Measurements from ENCODE around the gene ABCF2. TPM values are rescaled to one million over a fixed set of nuclear protein-coding genes. Genes with fewer than 3 reads are reported as not detected.
A peak's percentile ranks its signal among the peaks of the same experiment; 100 is the strongest.

Gene ABCF2
- total and polyA plus RNA-seq, 2 donors (not counting 1 experiment from before 2014, with no cell fraction given) = 16.1 to 30.2 TPM

- POLR2A ChIA-PET = no interaction called here
- Histone ChIP-seq H3K9ac (ENCODE audit: low read length) (no peak overlapping the region), H3K27me3 (replicated peaks in 1 of 4; ENCODE audit: control extremely low read depth in 1 of 4, control insufficient read depth in 3 of 4, insufficient read depth in 4 of 4, low read length in 3 of 4) (no peaks in the 10 kb centered on the region), H2AFZ (ENCODE audit: insufficient read depth, low read depth, low read length, poor library complexity, severe bottlenecking) (no peak overlapping the region), H3K79me2 (ENCODE audit: control insufficient read depth, insufficient read depth, low read length) (peaks cover 33% of the 10 kb centered on the region), H3K4me1 (ENCODE audit: control insufficient read depth in 2 of 2, insufficient read depth in 2 of 2, low read length in 2 of 2) (peaks cover 16 to 24% of the 10 kb centered on the region in 2 donors), H3K4me3 (ENCODE audit: control extremely low read depth in 1 of 5, extremely low read depth in 1 of 5, insufficient read depth in 1 of 5, low read depth in 2 of 5, low read length in 4 of 5) (peak overlapping the region in 2 of 5 experiments; percentile 93 to 96), H3K27ac (ENCODE audit: low read length in 2 of 2) (peak overlapping the region in 1 of 2 donors; percentile 68), H3K4me2 (replicated peaks; ENCODE audit: low read depth, low read length, poor library complexity, severe bottlenecking) (peak overlapping the region; percentile 99), H3K9me3 (ENCODE audit: control extremely low read depth in 1 of 3, control insufficient read depth in 2 of 3, insufficient read depth in 1 of 3, low read length in 2 of 3) (no peaks in the 10 kb centered on the region), H3K36me3 (replicated peaks in 1 of 2; ENCODE audit: control extremely low read depth in 1 of 2, control insufficient read depth in 1 of 2, extremely low read depth in 1 of 2, insufficient read depth in 2 of 2, low read length in 1 of 2) (peaks cover 0 to 24% of the 10 kb centered on the region in 2 experiments), H4K20me1 (ENCODE audit: control insufficient read depth, insufficient read depth, low read length, poor library complexity, severe bottlenecking) (peaks cover 31% of the 10 kb centered on the region)
- peak overlapping the region; percentile 99 for H3K4me3 Mint-ChIP-seq
- H3K4me1 Mint-ChIP-seq = peaks cover 35% of the 10 kb centered on the region
- no peak for DNase-seq
- H3K27ac Mint-ChIP-seq = peak overlapping the region; percentile 56
- WGBS (ENCODE audit: insufficient coverage) = 94% methylated on average over 5 of the region's 9 CpGs
- intact Hi-C loops (cut with micrococcal nuclease) = loop anchor here (2.0 kb wide), 1 partner anchor 61 kb away; no protein-coding TSS in a partner anchor
- no peak for TF ChIP-seq EZH2 (IDR thresholded peaks at IDR 0.05; ENCODE audit: borderline replicate concordance, insufficient read depth, low read depth, low read length, poor library complexity, severe bottlenecking)
- no peak for TF ChIP-seq CTCF (IDR thresholded peaks at IDR 0.05)
- H3K9me3 Mint-ChIP-seq (ENCODE audit: insufficient read depth) = no peaks in the 10 kb centered on the region
- no peaks in the 10 kb centered on the region for H3K27me3 Mint-ChIP-seq
- no peak for ATAC-seq (ENCODE audit: low read depth)
- CTCF ChIA-PET = interaction anchor here (1.5 to 2.5 kb wide), 2 partner anchors 10 to 12 kb away, joined by 3 to 12 read pairs; no protein-coding TSS in a partner anchor
These were observed 6.8 kb upstream of the ABCF2 start for GRCh38 chr7:151233804-151234203.

GRCh38 chr7:151232917-151233701, 6.1 kb upstream of the ABCF2 start:
- H3K9me3 Mint-ChIP-seq (ENCODE audit: insufficient read depth) = no peaks in the 10 kb centered on the region
- H3K27me3 Mint-ChIP-seq = no peaks in the 10 kb centered on the region
- Histone ChIP-seq H3K79me2 (ENCODE audit: control insufficient read depth, insufficient read depth, low read length) (peaks cover 33% of the 10 kb centered on the region), H4K20me1 (ENCODE audit: control insufficient read depth, insufficient read depth, low read length, poor library complexity, severe bottlenecking) (peaks cover 28% of the 10 kb centered on the region), H3K9ac (ENCODE audit: low read length) (peak overlapping the region; percentile 93), H3K4me1 (ENCODE audit: control insufficient read depth in 2 of 2, insufficient read depth in 2 of 2, low read length in 2 of 2) (peaks cover 16 to 24% of the 10 kb centered on the region in 2 donors), H3K27ac (ENCODE audit: low read length in 2 of 2) (peak overlapping the region; percentile 27 to 68), H2AFZ (ENCODE audit: insufficient read depth, low read depth, low read length, poor library complexity, severe bottlenecking) (peak overlapping the region; percentile 86), H3K36me3 (replicated peaks in 1 of 2; ENCODE audit: control extremely low read depth in 1 of 2, control insufficient read depth in 1 of 2, extremely low read depth in 1 of 2, insufficient read depth in 2 of 2, low read length in 1 of 2) (peaks cover 0 to 22% of the 10 kb centered on the region in 2 experiments), H3K9me3 (ENCODE audit: control extremely low read depth in 1 of 3, control insufficient read depth in 2 of 3, insufficient read depth in 1 of 3, low read length in 2 of 3) (no peaks in the 10 kb centered on the region), H3K4me2 (replicated peaks; ENCODE audit: low read depth, low read length, poor library complexity, severe bottlenecking) (peak overlapping the region; percentile 99), H3K27me3 (replicated peaks in 1 of 4; ENCODE audit: control extremely low read depth in 1 of 4, control insufficient read depth in 3 of 4, insufficient read depth in 4 of 4, low read length in 3 of 4) (no peaks in the 10 kb centered on the region), H3K4me3 (ENCODE audit: control extremely low read depth in 1 of 5, extremely low read depth in 1 of 5, insufficient read depth in 1 of 5, low read depth in 2 of 5, low read length in 4 of 5) (peak overlapping the region; percentile 63 to 96 (median 93))
- H3K4me1 Mint-ChIP-seq = peaks cover 36% of the 10 kb centered on the region
- POLR2A ChIA-PET = interaction anchor here (0.6 to 1.4 kb wide), 3 partner anchors 9 to 19 kb away, joined by 3 to 6 read pairs (median 3); no protein-coding TSS in a partner anchor
- DNase-seq (peak; percentile 44), ATAC-seq (ENCODE audit: low read depth) (peak; percentile 5)
- H3K27ac Mint-ChIP-seq = peak overlapping the region; percentile 89
- WGBS (ENCODE audit: insufficient coverage) = 1% methylated on average over 32 of the region's 36 CpGs
- TF ChIP-seq CTCF (IDR thresholded peaks at IDR 0.05) (no peak), EZH2 (IDR thresholded peaks at IDR 0.05; ENCODE audit: borderline replicate concordance, insufficient read depth, low read depth, low read length, poor library complexity, severe bottlenecking) (no peak)
- peak overlapping the region; percentile 99 for H3K4me3 Mint-ChIP-seq
- intact Hi-C loops (cut with micrococcal nuclease) = loop anchor here (1.0 to 2.0 kb wide), 3 partner anchors 12 to 205 kb away; partner anchors contain the start of gene ABCB8
- CTCF ChIA-PET = interaction anchor here (0.7 to 2.5 kb wide), 5 partner anchors 11 to 82 kb away, joined by 3 to 12 read pairs (median 4); no protein-coding TSS in a partner anchor
